Measurements from ENCODE around the gene TACC2.

The TACC2 gene

DNA sequence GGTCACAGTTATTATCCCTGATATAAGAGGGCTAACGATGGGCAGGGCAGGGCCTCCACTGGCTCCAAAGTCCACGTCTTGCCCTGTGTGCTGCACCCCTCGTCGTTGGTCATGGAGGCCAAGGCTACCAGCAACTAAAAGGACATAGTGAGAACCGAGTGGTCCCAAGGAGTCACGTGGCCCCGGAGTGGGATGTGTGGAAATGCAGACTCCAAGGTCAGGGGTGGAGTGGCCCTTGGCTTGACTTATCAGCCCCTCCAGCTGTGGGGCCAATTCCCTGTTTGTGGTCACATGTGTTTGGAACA lies 312.8 kb downstream of the TACC2 start:
- no peak for DNase-seq

DNA sequence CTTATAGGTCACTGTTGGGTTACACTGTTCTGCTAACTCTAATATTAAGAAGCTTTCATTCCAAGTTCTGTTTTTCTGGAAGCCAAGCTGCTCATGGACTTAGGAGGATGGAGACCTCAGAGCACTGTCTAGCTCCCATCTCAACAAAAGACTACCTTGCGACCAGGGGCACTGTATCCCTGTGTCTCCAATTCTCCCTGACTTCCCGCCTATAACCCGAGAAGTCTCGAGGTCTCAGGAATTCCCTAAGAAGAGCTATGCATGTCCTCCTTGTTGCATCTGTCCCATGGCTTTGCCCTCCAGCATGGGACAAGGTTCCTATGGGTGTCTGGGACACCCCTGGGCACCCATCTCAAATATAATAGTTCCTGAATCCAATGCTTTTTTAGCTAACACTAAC lies 313.4 kb downstream of the TACC2 start:
- no peak for DNase-seq

DNA sequence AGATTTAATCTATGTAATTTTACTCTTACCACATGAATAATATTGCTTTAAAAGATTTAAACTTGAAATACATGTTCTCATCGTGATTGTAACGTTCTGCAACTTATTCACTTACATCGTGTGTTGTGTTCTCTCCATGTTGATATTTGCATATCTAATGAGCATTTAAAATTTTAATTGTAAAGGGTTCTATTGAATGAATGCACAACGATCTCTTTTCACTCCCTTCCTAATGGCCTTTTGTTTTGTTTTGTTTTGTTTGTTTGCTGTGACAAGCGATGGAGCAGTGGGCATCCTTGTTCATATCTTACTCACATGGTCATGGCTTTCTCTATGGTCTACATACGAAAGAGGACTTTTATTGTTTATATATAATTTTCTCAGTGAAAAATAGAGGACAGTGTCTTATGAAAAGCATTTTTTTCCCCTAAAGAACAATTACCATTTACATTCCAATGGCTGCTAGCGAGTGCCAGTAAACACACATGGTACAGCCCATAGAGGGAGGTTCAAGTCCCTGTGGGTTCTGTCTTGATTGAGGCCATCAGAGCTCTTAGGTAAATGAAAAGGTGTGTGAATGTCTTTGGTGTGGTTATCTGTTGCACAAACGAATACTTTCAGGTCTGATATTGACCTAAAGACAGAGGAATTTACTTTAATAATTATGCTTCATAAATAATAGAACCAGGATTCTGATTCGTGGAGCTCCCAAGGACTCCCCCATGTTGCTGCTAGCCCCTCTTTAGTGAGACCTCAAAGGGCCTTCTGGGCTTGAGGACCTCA lies 314.5 kb downstream of the TACC2 start:
- DNase-seq = no peak

Data from activated gamma-delta T cell (primary cell).